Activated CD4-positive, alpha-beta T cell treated with anti-CD3 and anti-CD28 coated beads, Interleukin-2, Interleukin-4, amounts not matched to agents 100 ng/mL and 50 ng/mL, durations not matched to agents 16 hours and 8 hours (primary cell): ENCODE results near the gene UBE3B.
"Not testable (repeated sequence)": the region's sequence is repeated elsewhere in the genome, so short reads cannot be mapped to it uniquely, and the experiment has no call there.

Experiments used
- DNase-seq: peaks from one replicate; pipeline ENCODE4 v3.0.0-alpha.2; 2020; ENCODE audit warnings: low spot score

Gene UBE3B

GRCh38 chr12:109450980-109451379, 26.5 kb upstream of the UBE3B start:
- no peak for DNase-seq

GRCh38 chr12:109451400-109451799, 26.0 kb upstream of the UBE3B start:
- no peak for DNase-seq

GRCh38 chr12:109452489-109452888, 24.9 kb upstream of the UBE3B start:
- DNase-seq = no peak

- DNase-seq = no peak
Measured at GRCh38 chr12:109455706-109456105, 21.7 kb upstream of the UBE3B start.

- peak; percentile 23 for DNase-seq
Measured at GRCh38 chr12:109458086-109458485, 19.3 kb upstream of the UBE3B start.

- no peak for DNase-seq
Measured at GRCh38 chr12:109458771-109459208, 18.6 kb upstream of the UBE3B start.

GRCh38 chr12:109459247-109459646, 18.2 kb upstream of the UBE3B start:
- no peak for DNase-seq

- DNase-seq = no peak
Measured at GRCh38 chr12:109460538-109460937, 16.9 kb upstream of the UBE3B start.

GRCh38 chr12:109461049-109461845, 16.2 kb upstream of the UBE3B start:
- peak; percentile 9 for DNase-seq

- no peak for DNase-seq
Measured at GRCh38 chr12:109461846-109462756, 15.3 kb upstream of the UBE3B start.

- no peak for DNase-seq
Measured at GRCh38 chr12:109462868-109463692, 14.4 kb upstream of the UBE3B start.

GRCh38 chr12:109463756-109464155, 13.7 kb upstream of the UBE3B start:
- no peak for DNase-seq

- no peak for DNase-seq
Measured at GRCh38 chr12:109464642-109465351, 12.6 kb upstream of the UBE3B start.

GRCh38 chr12:109466305-109466704, 11.1 kb upstream of the UBE3B start:
- no peak for DNase-seq

- no peak for DNase-seq
Measured at GRCh38 chr12:109466821-109467220, 10.6 kb upstream of the UBE3B start.

GRCh38 chr12:109467978-109468676, 9.3 kb upstream of the UBE3B start:
- no peak for DNase-seq

- DNase-seq = no peak
Measured at GRCh38 chr12:109469517-109469916, 7.9 kb upstream of the UBE3B start.

- DNase-seq = no peak
Measured at GRCh38 chr12:109473006-109473405, 4.4 kb upstream of the UBE3B start.

- DNase-seq = not testable (repeated sequence)
Measured at GRCh38 chr12:109473526-109474270, 3.7 kb upstream of the UBE3B start.

GRCh38 chr12:109475121-109475520, 2.3 kb upstream of the UBE3B start:
- no peak for DNase-seq
